Stimulated activated naive B cell treated with anti-CD40 and anti-IgM and Interleukin-4, amounts not matched to agents 10 μg/mL and 1 μg/mL and 100 μg/mL, for 72 hours (primary cell): ENCODE data around the gene SKOR2.
"Not testable (repeated sequence)": the region's sequence is repeated elsewhere in the genome, so short reads cannot be mapped to it uniquely, and the experiment has no call there.

Experiments
- ATAC-seq, 2 donors: fragments of 150-1000 bp; cut with Tn5 transposase; replicated peaks; 2 replicates each; pipeline ENCODE4 v1.10.0; 2021; ENCODE audit warnings: moderate library complexity in 1 of 2
- DNase-seq: peaks from one replicate; pipeline ENCODE4 v3.0.0; 2021
- H3K27ac Mint-ChIP-seq: one replicate; pipeline ENCODE4 v1.8.0; 2022; ENCODE audit warnings: mild to moderate bottlenecking, mixed read lengths
- H3K27me3 Mint-ChIP-seq, 2 donors: one replicate each; pipeline ENCODE4 v1.8.0; 2022; ENCODE audit warnings: mixed read lengths in 2 of 2
- H3K36me3 Mint-ChIP-seq, 2 donors: one replicate each; pipeline ENCODE4 v1.8.0; 2022; ENCODE audit warnings: mixed read lengths in 2 of 2, mild to moderate bottlenecking in 1 of 2
- H3K4me1 Mint-ChIP-seq, 2 donors: one replicate each; pipeline ENCODE4 v1.8.0; 2022; ENCODE audit warnings: mixed read lengths in 2 of 2, mild to moderate bottlenecking in 1 of 2
- H3K4me3 Mint-ChIP-seq, 2 donors: one replicate each; pipeline ENCODE4 v1.8.0; 2022; ENCODE audit warnings: mild to moderate bottlenecking in 2 of 2, mixed read lengths in 2 of 2, moderate library complexity in 1 of 2
- H3K9me3 Mint-ChIP-seq, 2 donors: one replicate each; pipeline ENCODE4 v1.8.0; 2022; ENCODE audit warnings: mixed read lengths in 2 of 2, mild to moderate bottlenecking in 1 of 2

Gene SKOR2

GRCh38 chr18:47203626-47204464 is 47.6 kb downstream of the SKOR2 start:
- DNase-seq (no peak), ATAC-seq (no peak)
- Mint-ChIP-seq H3K27ac (no peak overlapping the region), H3K9me3 (no peaks in the 10 kb centered on the region), H3K4me3 (no peak overlapping the region), H3K27me3 (peaks cover 27 to 50% of the 10 kb centered on the region in 2 donors), H3K36me3 (no peaks in the 10 kb centered on the region), H3K4me1 (no peaks in the 10 kb centered on the region)

DNA sequence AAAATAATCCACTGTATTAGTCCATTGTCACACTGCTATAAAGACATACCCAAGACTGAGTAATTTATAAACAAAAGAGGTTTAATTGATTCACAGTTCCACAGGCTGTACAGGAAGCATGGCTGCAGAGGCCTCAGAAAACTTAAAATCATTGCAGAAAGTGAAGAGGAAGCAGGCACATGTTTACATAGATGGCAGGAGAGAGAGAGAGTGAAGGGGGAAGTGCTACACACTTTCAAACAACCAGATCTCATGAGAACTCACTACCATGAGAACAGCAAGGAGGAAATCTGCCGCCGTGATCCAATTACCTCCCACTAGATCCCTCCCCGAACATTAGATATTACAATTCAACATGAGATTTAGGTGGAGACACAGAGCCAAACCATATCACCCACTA is 55.5 kb downstream of the SKOR2 start:
- not testable (repeated sequence) for H3K36me3 Mint-ChIP-seq, H3K27ac Mint-ChIP-seq, H3K4me3 Mint-ChIP-seq, H3K9me3 Mint-ChIP-seq, DNase-seq, ATAC-seq
- H3K4me1 Mint-ChIP-seq = peaks cover 8 to 20% of the 10 kb centered on the region in 2 donors
- peaks cover 11 to 37% of the 10 kb centered on the region in 2 donors for H3K27me3 Mint-ChIP-seq

- peak in 1 of 2 donors; percentile 43 for ATAC-seq
- H3K27me3 Mint-ChIP-seq = peaks cover 10 to 30% of the 10 kb centered on the region in 2 donors
Measured at GRCh38 chr18:47191961-47192360, 59.5 kb downstream of the SKOR2 start.

DNA sequence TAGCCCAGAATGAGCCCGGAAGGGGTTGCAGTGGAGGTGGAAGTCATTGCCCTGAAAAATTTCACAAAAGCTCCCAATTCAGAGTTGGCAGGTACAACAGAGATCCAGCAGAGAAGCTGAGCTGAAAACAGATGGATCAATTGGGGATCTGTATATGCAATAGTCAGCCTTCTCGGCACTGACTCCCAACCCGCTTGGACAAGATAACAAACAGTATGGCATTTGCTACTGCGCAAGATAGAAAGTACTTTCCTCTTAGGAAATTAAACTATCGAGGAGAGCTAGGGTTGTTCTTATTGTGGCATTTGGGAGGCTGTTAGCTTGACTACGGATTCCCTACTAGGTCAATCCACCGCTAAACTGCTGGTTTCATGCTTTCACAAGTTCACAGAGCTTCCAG is 63.7 kb downstream of the SKOR2 start:
- DNase-seq (no peak), ATAC-seq (no peak)
- no peak overlapping the region for H3K27ac Mint-ChIP-seq
- no peaks in the 10 kb centered on the region for H3K4me1 Mint-ChIP-seq
- peaks cover 3 to 16% of the 10 kb centered on the region in 2 donors for H3K36me3 Mint-ChIP-seq
- peaks cover 25 to 35% of the 10 kb centered on the region in 2 donors for H3K27me3 Mint-ChIP-seq
- H3K9me3 Mint-ChIP-seq = peaks cover 18 to 19% of the 10 kb centered on the region in 2 donors
- no peak overlapping the region for H3K4me3 Mint-ChIP-seq

More at GRCh38 chr18:47191961-47192360, 59.5 kb downstream of the SKOR2 start:
- Mint-ChIP-seq H3K36me3 (peaks cover 0 to 4% of the 10 kb centered on the region in 2 donors), H3K9me3 (peaks cover 3 to 5% of the 10 kb centered on the region in 2 donors), H3K4me3 (no peak overlapping the region), H3K27ac (no peak overlapping the region), H3K4me1 (peaks cover 8 to 20% of the 10 kb centered on the region in 2 donors)
- no peak for DNase-seq

DNA sequence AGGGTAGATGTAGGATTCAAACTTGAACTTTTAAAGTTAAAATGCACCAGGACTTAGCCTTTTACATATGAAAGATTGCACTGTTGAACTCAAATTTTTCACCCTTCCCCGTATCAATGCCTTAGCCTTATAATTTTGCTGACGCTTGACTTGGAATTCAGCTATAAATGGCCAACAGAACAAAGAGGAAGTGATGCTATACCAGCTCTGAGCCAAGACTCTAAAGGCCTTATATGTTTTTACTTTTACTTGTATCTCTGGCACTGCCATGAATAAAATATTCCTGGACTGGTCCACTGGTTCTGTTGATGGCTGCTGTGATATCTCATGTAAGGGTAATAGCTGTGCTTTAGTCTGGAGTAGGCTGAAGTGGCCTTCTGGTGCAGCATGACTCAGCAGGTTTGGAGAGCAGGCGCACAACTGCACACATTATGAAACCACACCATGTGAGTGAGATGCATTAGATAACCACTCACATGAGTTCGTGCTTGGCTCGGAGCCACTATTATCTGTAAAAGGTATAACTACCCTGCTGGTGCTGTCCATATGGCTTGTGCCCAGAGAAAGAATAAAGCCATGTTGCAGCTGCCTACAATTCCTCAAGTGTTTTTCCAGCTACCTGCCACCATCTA is 66.9 kb downstream of the SKOR2 start:
- H3K27me3 Mint-ChIP-seq = peaks cover 26 to 45% of the 10 kb centered on the region in 2 donors
- ATAC-seq (no peak), DNase-seq (no peak)
- H3K36me3 Mint-ChIP-seq = peaks cover 3 to 16% of the 10 kb centered on the region in 2 donors
- H3K4me1 Mint-ChIP-seq = no peaks in the 10 kb centered on the region
- H3K4me3 Mint-ChIP-seq = no peak overlapping the region
- H3K27ac Mint-ChIP-seq = no peak overlapping the region
- H3K9me3 Mint-ChIP-seq = peaks cover 21 to 24% of the 10 kb centered on the region in 2 donors

DNA sequence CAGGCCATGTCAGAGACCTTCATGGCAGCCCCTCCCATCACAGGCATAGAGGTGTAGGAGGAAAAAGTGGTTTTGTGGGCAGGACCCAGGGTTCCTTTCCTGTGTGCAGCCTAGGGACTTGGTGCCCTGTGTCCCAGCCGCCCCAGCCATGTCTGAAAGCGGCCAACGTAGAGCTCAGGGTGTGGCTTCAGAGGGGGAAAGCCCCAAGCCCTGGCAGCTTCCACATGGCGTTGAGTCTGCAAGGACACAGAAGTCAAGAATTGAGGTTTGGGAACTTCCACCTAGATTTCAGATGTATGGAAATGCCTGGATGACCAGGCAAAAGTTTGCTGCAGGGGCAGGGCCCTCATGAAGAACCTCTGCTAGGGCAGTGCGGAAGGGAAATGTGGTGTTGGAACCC is 69.3 kb downstream of the SKOR2 start:
- H3K4me1 Mint-ChIP-seq, H3K4me3 Mint-ChIP-seq, ATAC-seq, DNase-seq: not testable (repeated sequence)
- peaks cover 3 to 16% of the 10 kb centered on the region in 2 donors for H3K36me3 Mint-ChIP-seq
- peaks cover 33 to 45% of the 10 kb centered on the region in 2 donors for H3K27me3 Mint-ChIP-seq
- H3K27ac Mint-ChIP-seq = peak overlapping the region; percentile 14
- H3K9me3 Mint-ChIP-seq = peaks cover 21 to 24% of the 10 kb centered on the region in 2 donors

DNA sequence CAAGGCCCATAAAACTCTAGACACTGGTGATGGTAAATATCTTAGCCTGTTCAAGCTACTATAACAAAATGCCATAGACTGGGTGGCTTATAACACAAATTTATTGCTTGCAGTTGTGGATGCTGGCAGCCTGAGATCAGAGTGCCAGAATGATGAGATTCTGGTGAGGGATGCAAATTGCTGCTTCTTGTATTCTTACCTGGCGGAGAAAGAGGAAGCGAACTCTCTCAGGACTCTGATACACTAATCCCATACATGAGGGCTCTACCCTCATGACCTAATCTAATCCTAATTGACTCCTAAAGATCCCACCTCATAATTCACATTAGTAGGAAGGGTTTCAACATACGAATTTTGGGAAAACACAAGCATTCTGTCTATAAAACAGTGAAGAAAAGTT is 70.7 kb downstream of the SKOR2 start:
- Mint-ChIP-seq H3K4me3 (no peak overlapping the region), H3K27me3 (peaks cover 28 to 42% of the 10 kb centered on the region in 2 donors)

GRCh38 chr18:47179520-47179919 is 71.9 kb downstream of the SKOR2 start:
- H3K27me3 Mint-ChIP-seq = peaks cover 24 to 41% of the 10 kb centered on the region in 2 donors
- H3K27ac Mint-ChIP-seq = no peak overlapping the region
- no peak overlapping the region for H3K4me3 Mint-ChIP-seq
- H3K4me1 Mint-ChIP-seq = peaks cover 0 to 4% of the 10 kb centered on the region in 2 donors
- no peak for DNase-seq
- peaks cover 11% of the 10 kb centered on the region in 2 donors for H3K9me3 Mint-ChIP-seq
- ATAC-seq = no peak
- peaks cover 1 to 5% of the 10 kb centered on the region in 2 donors for H3K36me3 Mint-ChIP-seq

More for the DNA sequence above, 70.7 kb downstream of the SKOR2 start:
- Mint-ChIP-seq H3K9me3 (peaks cover 17 to 20% of the 10 kb centered on the region in 2 donors), H3K36me3 (peaks cover 1 to 13% of the 10 kb centered on the region in 2 donors), H3K27ac (no peak overlapping the region), H3K4me1 (peaks cover 0 to 4% of the 10 kb centered on the region in 2 donors)
- DNase-seq = no peak
- no peak for ATAC-seq

DNA sequence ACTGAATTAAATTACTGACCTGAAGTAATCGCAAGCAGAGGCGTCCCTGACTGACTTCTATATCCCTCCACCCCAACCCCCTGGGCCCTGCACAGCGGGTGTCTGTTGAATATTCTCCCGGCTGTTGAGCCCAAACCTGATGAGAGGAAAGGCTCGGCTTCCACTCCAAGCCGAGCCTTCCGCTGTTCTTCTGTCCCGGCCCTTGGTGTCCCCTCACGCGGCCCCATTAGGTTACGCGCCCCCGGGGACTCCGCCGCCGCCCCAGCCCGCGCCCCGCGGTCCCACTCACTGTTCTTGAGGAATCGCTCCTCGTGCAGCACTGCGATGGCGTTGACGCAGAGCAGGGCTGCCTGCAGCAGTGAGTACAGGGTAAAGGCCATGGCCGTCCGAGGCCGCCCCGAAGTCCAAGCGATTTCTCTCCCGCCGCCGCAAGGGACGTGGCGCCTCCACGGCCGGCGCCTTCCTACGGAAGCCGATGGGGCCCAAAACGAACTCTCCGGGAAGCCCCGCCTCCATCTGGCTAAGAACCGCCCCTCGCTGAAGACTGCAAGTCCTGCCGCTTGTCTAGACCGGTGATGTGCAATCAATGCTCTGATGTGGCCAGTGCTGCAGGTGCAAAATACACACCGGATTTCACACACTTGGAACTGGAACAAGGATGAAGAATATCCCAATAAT is 75.4 kb downstream of the SKOR2 start, which contains the start of gene IER3IP1:
IER3IP1 (minus strand) TSS at position 467 of the 678 bp plus-strand sequence; CDS start at position 380, 87 bp downstream.
- Mint-ChIP-seq H3K27me3 (peaks cover 10 to 21% of the 10 kb centered on the region in 2 donors), H3K27ac (peak within 1 kb of the TSS; percentile 90), H3K4me1 (peaks cover 0 to 4% of the 10 kb centered on the region in 2 donors), H3K36me3 (peaks cover 0 to 1% of the 10 kb centered on the region in 2 donors), H3K4me3 (no peak within 1 kb of the TSS), H3K9me3 (no peaks in the 10 kb centered on the region)
- peak; percentile 93 to 95 for ATAC-seq
- peak; percentile 88 for DNase-seq

- Mint-ChIP-seq H3K9me3 (no peaks in the 10 kb centered on the region), H3K4me1 (peaks cover 0 to 4% of the 10 kb centered on the region in 2 donors), H3K36me3 (peaks cover 0 to 1% of the 10 kb centered on the region in 2 donors), H3K27me3 (peaks cover 10 to 20% of the 10 kb centered on the region in 2 donors), H3K4me3 (no peak overlapping the region), H3K27ac (peak overlapping the region; percentile 90)
- no peak for DNase-seq
- ATAC-seq = peak; percentile 14 to 19
Measured at GRCh38 chr18:47175283-47175897, 76.1 kb downstream of the SKOR2 start.

- Mint-ChIP-seq H3K27me3 (peaks cover 10 to 20% of the 10 kb centered on the region in 2 donors), H3K27ac (no peak overlapping the region), H3K4me3 (no peak overlapping the region), H3K36me3 (peaks cover 0 to 1% of the 10 kb centered on the region in 2 donors), H3K4me1 (peaks cover 0 to 4% of the 10 kb centered on the region in 2 donors), H3K9me3 (no peaks in the 10 kb centered on the region)
- ATAC-seq (no peak), DNase-seq (no peak)
Measured at GRCh38 chr18:47174545-47175116, 76.8 kb downstream of the SKOR2 start.

DNA sequence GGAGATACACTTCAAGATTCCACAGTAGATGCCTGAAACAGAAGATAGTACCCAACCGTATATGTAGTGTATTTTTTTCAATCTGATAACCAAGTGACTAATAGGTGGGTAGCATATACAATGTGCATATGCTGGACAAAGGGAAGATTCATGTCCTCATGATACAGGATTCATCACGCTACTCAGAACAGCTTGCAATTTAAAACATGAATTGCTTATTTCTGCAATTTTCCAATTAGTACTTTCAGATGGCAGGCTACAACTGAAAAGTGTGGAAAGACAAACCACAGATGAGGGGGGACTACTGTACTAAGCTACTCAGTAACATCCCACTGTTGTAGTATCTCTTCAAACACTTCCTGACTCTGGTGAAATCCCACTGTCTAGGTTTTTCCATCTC is 79.0 kb downstream of the SKOR2 start:
- Mint-ChIP-seq H3K36me3 (peaks cover 0 to 1% of the 10 kb centered on the region in 2 donors), H3K9me3 (no peaks in the 10 kb centered on the region), H3K27ac (no peak overlapping the region), H3K4me1 (peaks cover 6 to 7% of the 10 kb centered on the region in 2 donors), H3K4me3 (no peak overlapping the region), H3K27me3 (peaks cover 3 to 9% of the 10 kb centered on the region in 2 donors)
- no peak for ATAC-seq
- DNase-seq = no peak

DNA sequence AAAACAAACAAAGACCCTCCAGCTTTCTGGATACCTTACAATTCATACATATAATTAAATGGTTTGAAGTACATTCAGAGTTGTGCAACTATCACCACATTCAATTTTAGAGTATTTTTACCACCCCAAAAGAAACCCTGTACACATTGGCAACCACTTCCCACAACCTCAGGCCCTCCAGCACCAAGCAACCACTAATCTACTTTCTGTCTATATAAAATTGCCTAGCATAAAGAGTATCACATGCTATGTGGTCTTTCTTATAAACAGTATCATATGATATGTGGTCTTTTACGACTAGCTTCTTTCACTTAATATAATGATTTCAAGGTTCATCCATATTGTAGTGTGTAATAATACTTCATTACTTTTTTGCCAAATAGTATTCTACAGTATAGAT is 82.5 kb downstream of the SKOR2 start:
- Mint-ChIP-seq H3K27me3 (no peaks in the 10 kb centered on the region), H3K9me3 (no peaks in the 10 kb centered on the region), H3K27ac (no peak overlapping the region), H3K4me3 (no peak overlapping the region), H3K36me3 (peaks cover 2 to 3% of the 10 kb centered on the region in 2 donors), H3K4me1 (peaks cover 7 to 18% of the 10 kb centered on the region in 2 donors)
- ATAC-seq = no peak
- DNase-seq = no peak
